CD14-positive monocyte (primary cell): ENCODE data around the gene MAGEL2. TPM values are rescaled to one million over a fixed set of nuclear protein-coding genes. Genes with fewer than 3 reads are reported as not detected.

Experiments used
- DNase-seq, 3 donors: peaks; one replicate each; pipeline ENCODE4 v3.0.0-alpha.2; 2011 to 2022
- H2AFZ ChIP-seq: 2 replicates; pipeline ENCODE4 v1.6.0; 2012; ENCODE audit warnings: mild to moderate bottlenecking, low read depth, low read length, inconsistent platforms; ENCODE audit not compliant: insufficient read depth, poor library complexity, severe bottlenecking
- H3K27ac ChIP-seq, 2 donors: 1 replicate in 1 of 2; 2 replicates in 1 of 2; pipeline ENCODE4 v1.5.1; 2012 to 2013; ENCODE audit warnings: low read length in 2 of 2, control low read depth in 1 of 2, inconsistent platforms in 1 of 2, low read depth in 1 of 2, mild to moderate bottlenecking in 1 of 2
- H3K27me3 ChIP-seq, 2 donors: one replicate each; pipeline versions ENCODE4 v1.6.0 to v1.6.1; 2011 to 2013; ENCODE audit warnings: low read length in 2 of 2; ENCODE audit not compliant: control insufficient read depth in 2 of 2, insufficient read depth in 2 of 2
- H3K36me3 ChIP-seq, 2 donors: replicated peaks in 1 of 2; 1 replicate in 1 of 2; 2 replicates in 1 of 2; pipeline versions ENCODE4 v1.5.1 to v1.6.1; 2012 to 2013; ENCODE audit warnings: low read length in 2 of 2, control low read depth in 1 of 2, inconsistent platforms in 1 of 2, mild to moderate bottlenecking in 1 of 2; ENCODE audit not compliant: insufficient read depth in 2 of 2, control insufficient read depth in 1 of 2
- H3K4me1 ChIP-seq, 2 donors: 1 replicate in 1 of 2; 2 replicates in 1 of 2; pipeline versions ENCODE4 v1.5.1 to v1.6.1; 2012 to 2013; ENCODE audit warnings: low read length in 2 of 2, control low read depth in 1 of 2, inconsistent platforms in 1 of 2, mild to moderate bottlenecking in 1 of 2, moderate library complexity in 1 of 2; ENCODE audit not compliant: insufficient read depth in 2 of 2, control insufficient read depth in 1 of 2
- H3K4me2 ChIP-seq: replicated peaks from 2 replicates; pipeline ENCODE3; 2012; ENCODE audit warnings: low read length, moderate library complexity, mild to moderate bottlenecking; ENCODE audit not compliant: poor library complexity, severe bottlenecking; ENCODE audit errors: extremely low read depth
- H3K4me3 ChIP-seq, 3 experiments: fragments of 200-600 bp in 1 of 3; sonication (generic) in 1 of 3; replicated peaks in 1 of 3; 1 replicate in 2 of 3; 2 replicates in 1 of 3; pipeline ENCODE4 v1.5.1; 2011 to 2013; ENCODE audit warnings: low read length in 3 of 3, mild to moderate bottlenecking in 3 of 3, control low read depth in 2 of 3, low read depth in 2 of 3, inconsistent platforms in 1 of 3, moderate library complexity in 1 of 3
- H3K79me2 ChIP-seq: 2 replicates; pipeline ENCODE4 v1.6.0; 2012; ENCODE audit warnings: mild to moderate bottlenecking, control low read depth, inconsistent platforms, low read length, moderate library complexity; ENCODE audit not compliant: insufficient read depth
- H3K9ac ChIP-seq: 2 replicates; pipeline ENCODE4 v1.6.0; 2017; ENCODE audit warnings: low read length, mild to moderate bottlenecking; ENCODE audit not compliant: insufficient read depth, poor library complexity, severe bottlenecking
- H3K9me3 ChIP-seq, 2 donors: replicated peaks in 1 of 2; 1 replicate in 1 of 2; 2 replicates in 1 of 2; pipeline versions ENCODE4 v1.5.1 to v1.6.1; 2012 to 2013; ENCODE audit warnings: low read length in 2 of 2, control low read depth in 1 of 2; ENCODE audit not compliant: control insufficient read depth in 1 of 2, insufficient read depth in 1 of 2
- H4K20me1 ChIP-seq: 2 replicates; pipeline ENCODE4 v1.6.0; 2012; ENCODE audit warnings: mild to moderate bottlenecking, low read length, control low read depth, moderate library complexity; ENCODE audit not compliant: insufficient read depth
- H3K27ac Mint-ChIP-seq, 7 donors: one replicate each; pipeline ENCODE4 v1.8.0; 2020; ENCODE audit warnings: mild to moderate bottlenecking in 7 of 7, mixed read lengths in 7 of 7, moderate library complexity in 6 of 7, inconsistent platforms in 2 of 7
- H3K27me3 Mint-ChIP-seq, 3 donors: one replicate each; pipeline ENCODE4 v1.8.0; 2021 to 2022; ENCODE audit warnings: low read depth in 3 of 3, mild to moderate bottlenecking in 3 of 3, mixed read lengths in 3 of 3, moderate library complexity in 3 of 3, inconsistent platforms in 1 of 3
- H3K36me3 Mint-ChIP-seq, 2 donors: one replicate each; pipeline ENCODE4 v1.8.0; 2020; ENCODE audit warnings: mixed read lengths in 2 of 2, inconsistent platforms in 1 of 2, mild to moderate bottlenecking in 1 of 2
- H3K4me1 Mint-ChIP-seq: one replicate; pipeline ENCODE4 v1.8.0; 2020; ENCODE audit warnings: mild to moderate bottlenecking, mixed read lengths
- H3K4me3 Mint-ChIP-seq, 2 donors: one replicate each; pipeline ENCODE4 v1.8.0; 2020; ENCODE audit warnings: mild to moderate bottlenecking in 2 of 2, mixed read lengths in 2 of 2, moderate library complexity in 1 of 2
- H3K9me3 Mint-ChIP-seq, 7 donors: one replicate each; pipeline ENCODE4 v1.8.0; 2020 to 2022; ENCODE audit warnings: mixed read lengths in 7 of 7, mild to moderate bottlenecking in 6 of 7, moderate library complexity in 6 of 7, inconsistent platforms in 2 of 7
- CTCF ChIP-seq: fragments of 200-600 bp; IDR thresholded peaks from one replicate; pipeline ENCODE4 v1.8.0; 2022; ENCODE audit warnings: antibody characterized with exemption, mild to moderate bottlenecking
- whole genome bisulfite sequencing: methylation state at CpG from one replicate; pipeline ENCODE4 v1.1.5; 2013; ENCODE audit warnings: missing lambda C conversion rate; ENCODE audit not compliant: insufficient coverage; 5-methylcytosine and 5-hydroxymethylcytosine counted together
- intact Hi-C, 2 donors: fragments of 100-400 bp; cut with micrococcal nuclease; formaldehyde crosslinking; loops; one replicate each; pipeline versions ENCODE4 v1.15.0 to v1.15.1; 2023
- polyA plus RNA-seq, 3 donors: library from polyadenylated mRNA; depleted of rRNA in 1 of 3; unstranded in 2 of 3; stranded (reverse) in 1 of 3; fragments of 300-500 nt in 2 of 3; fragments of >200 nt in 1 of 3; fragmentation: Illumina TruSeq in 2 of 3; gene quantifications; 1 replicate in 2 of 3; 2 replicates in 1 of 3; pipeline ENCODE4 v1.2.3, GENCODE V29; 2012 to 2021

The MAGEL2 gene
- polyA plus RNA-seq, 3 donors: not detected

GRCh38 chr15:23646165-23647000 is 1.3 kb downstream of the MAGEL2 start:
- Mint-ChIP-seq H3K36me3 (no peaks in the 10 kb centered on the region), H3K4me3 (no peak overlapping the region)
- H3K9me3 ChIP-seq: peaks cover 0 to 12% of the 10 kb centered on the region in 2 donors

More at GRCh38 chr15:23646165-23647000, 1.3 kb downstream of the MAGEL2 start:
- no peak overlapping the region for H3K27ac ChIP-seq
- H3K4me2 ChIP-seq: no peak overlapping the region
- WGBS: 99% methylated on average over 47 of the region's 51 CpGs
- no peaks in the 10 kb centered on the region for H3K79me2 ChIP-seq
- peaks cover 0 to 20% of the 10 kb centered on the region in 2 donors for H3K27me3 ChIP-seq
- Mint-ChIP-seq H3K27ac (no peak overlapping the region), H3K27me3 (peaks cover 4 to 20% (median 9%) of the 10 kb centered on the region in 3 donors), H3K9me3 (peaks cover 0 to 4% (median 2%) of the 10 kb centered on the region in 7 donors), H3K4me1 (no peaks in the 10 kb centered on the region)
- no peak overlapping the region for H3K4me3 ChIP-seq
- intact Hi-C loops: no loop called here
- no peak overlapping the region for H3K9ac ChIP-seq
- H2AFZ ChIP-seq: no peak overlapping the region
- H3K4me1 ChIP-seq: no peaks in the 10 kb centered on the region
- no peaks in the 10 kb centered on the region for H4K20me1 ChIP-seq
- no peak for DNase-seq
- H3K36me3 ChIP-seq: no peaks in the 10 kb centered on the region
- no peak for TF ChIP-seq CTCF
